HT-29 (cell line): ENCODE results near the gene CYP2J2. TPM values are rescaled to one million over a fixed set of nuclear protein-coding genes. Genes with fewer than 3 reads are reported as not detected.
"Not testable (repeated sequence)": the region's sequence is repeated elsewhere in the genome, so short reads cannot be mapped to it uniquely, and the experiment has no call there.

Experiments used
- DNase-seq: peaks from one replicate; pipeline ENCODE4 v3.0.0-alpha.2; 2015; ENCODE audit warnings: low spot score
- total RNA-seq: library from RNA; depleted of rRNA; stranded (reverse); fragments of >200 nt; shearing (Covaris generic); gene quantifications from 2 replicates; pipeline ENCODE4 v1.2.3, GENCODE V29; 2014

CYP2J2 gene
- total RNA-seq, 1 experiment from 2014 or later = not detected

DNA sequence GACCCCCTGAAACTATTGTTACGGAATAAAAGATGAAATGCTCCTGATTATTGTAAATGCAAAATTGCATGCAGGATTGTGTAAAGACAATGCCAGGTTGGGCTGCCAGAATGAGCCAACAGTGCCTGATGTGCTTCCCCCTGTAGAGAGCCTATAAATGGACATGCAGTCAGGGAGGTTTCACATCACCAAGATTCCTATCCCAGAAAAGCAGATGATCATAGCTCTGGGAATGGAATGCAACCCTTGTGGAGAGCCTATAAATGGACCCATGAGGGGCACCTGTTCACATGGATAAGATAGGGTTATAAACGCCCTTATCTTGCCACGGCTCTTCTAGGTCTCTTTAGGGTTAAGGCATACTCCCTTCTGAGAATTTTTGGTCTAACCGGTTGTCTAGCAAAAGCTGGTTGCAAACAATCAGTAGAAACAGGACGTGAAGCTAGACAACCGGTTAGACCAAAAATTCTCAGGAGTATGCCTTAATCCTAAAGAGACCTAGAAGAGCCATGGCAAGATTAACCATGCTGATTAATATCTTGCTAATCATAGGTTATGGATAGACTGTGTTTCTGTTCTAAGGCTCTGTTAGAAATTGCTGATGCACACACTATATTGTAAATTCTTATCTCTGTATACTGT, 5.2 kb downstream of the CYP2J2 start:
- DNase-seq = not testable (repeated sequence)

DNA sequence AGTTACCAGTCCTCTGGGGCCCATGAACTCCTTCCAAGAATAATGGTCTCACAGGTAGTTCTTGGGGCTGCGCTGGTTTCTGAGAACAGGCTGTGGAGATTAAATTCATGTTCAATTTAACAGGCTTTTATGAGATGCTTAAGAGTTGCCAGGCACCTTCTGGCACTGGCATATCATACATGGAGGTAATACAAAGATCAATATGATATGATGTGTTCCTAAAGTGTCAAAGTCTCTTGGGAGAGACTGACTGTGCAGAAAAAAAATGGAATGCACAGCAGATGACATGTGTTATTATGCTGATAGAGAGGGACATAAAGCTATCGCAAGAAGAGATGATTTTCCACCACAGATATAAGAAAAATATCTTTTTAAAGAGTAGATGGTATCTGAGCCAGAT, 6.8 kb downstream of the CYP2J2 start:
- no peak for DNase-seq

DNA sequence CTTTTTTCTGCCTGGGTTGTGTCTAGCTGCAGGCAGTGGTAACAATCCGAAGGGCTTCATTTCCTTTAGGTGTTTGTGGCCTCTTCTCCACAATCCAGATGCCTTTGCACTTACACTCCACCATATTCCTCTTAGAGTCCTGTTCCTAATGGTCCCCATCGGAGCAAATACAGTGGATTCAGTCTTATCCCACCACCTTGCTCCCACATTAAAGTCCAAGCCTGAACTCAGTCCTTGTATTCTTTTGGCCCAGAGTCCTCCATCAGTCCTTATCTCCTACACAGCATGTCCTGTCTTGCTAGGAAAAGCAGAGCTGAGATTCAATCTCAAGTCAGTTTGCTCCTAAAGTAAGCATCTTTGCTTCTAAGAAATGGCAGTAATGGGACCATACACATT, 8.8 kb downstream of the CYP2J2 start:
- no peak for DNase-seq

DNA sequence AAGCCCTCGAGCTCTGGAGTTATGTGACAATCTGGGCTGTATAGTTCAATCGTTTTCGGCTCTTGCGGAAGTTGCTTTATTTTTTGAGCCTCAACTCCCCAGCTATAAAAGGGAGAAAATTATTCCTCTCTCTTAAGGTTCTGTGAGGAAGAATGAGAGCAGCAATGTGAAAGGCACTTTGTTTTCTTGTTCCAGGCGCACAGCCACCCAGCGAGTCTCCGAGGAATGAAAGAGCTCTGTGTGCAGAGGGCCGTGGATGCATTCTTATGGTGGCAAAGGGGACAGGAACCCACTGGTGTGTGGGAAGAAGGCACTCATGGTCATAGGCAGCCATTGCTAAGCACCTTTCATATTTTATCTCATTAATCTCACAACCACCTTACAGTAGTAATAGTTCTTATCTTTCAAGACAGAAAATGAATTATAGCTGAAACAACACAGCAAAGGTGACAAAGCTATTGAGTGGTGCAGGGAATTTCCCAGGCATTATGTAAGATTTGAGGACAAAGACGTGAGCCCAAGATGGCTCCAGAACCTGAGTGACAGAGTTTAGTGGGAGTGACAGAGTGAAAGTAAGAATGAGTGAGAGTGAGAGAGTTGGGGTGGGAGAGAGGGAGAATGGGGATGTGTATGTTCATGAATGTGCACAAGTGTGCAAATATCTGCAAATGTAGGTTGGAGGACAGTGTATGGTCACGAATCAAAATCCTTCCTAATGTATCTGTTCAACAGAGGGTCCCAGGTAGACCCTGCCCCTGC, 9.4 kb downstream of the CYP2J2 start:
- no peak for DNase-seq

DNA sequence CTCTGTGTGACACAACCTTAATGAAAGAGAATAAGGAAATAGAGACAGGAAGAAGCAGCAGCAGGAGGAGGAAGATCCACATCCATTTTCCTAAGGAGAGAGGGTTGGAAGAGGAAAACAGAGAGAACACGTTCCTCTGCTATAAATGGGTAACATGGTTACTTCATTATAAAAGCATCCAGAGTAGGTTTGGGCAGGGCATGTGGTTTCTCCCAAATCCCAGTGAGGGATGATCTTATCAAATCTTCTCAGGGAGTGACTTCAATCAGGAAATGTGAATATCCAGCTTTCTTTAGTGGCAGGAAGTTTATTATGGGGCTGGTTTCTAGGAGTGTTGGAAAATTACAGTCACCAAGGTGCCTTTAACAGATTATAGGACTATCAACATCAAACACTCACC, 11.1 kb downstream of the CYP2J2 start:
- no peak for DNase-seq

DNA sequence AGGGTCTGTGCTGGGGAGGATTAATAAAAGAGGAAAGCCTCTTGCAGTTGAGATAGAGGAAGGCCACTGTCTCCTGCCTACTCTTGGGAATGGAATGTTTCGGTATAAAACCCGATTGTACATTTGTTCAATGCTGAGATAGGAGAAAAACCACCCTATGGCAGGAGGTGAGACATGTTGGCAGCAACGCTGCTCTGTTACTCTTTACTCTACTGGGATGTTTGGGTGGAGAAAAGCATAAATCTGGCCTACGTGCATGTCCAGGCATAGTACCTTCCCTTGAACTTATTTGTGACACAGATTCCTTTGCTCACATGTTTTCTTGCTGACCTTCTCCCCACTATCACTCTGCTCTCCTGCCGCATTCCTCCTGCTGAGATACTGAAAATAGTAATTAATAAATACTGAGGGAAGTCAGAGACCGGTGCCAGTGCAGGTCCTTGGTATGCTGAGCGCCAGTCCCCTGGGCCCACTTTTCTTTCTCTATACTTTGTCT, 11.7 kb downstream of the CYP2J2 start:
- DNase-seq = not testable (repeated sequence)

DNA sequence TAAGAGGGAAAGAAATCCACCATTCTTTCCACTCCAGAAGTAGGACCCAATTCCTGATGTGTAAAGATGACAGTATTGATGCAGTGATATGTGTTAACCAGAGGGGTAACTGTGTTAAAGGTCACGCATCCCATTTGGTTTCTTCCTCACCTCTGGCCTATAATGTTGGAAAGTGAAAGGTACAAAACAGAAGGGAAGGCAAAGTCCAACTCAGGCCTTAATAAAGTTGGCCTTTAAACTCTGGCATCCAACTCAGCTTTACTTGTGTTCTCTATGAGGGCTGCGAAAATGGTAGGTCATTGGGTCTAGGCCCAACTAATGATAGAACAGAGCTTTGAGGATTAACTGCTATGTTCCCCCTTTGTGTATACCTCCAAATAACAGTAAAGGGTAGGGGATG, 17.9 kb downstream of the CYP2J2 start:
- DNase-seq = no peak

DNA sequence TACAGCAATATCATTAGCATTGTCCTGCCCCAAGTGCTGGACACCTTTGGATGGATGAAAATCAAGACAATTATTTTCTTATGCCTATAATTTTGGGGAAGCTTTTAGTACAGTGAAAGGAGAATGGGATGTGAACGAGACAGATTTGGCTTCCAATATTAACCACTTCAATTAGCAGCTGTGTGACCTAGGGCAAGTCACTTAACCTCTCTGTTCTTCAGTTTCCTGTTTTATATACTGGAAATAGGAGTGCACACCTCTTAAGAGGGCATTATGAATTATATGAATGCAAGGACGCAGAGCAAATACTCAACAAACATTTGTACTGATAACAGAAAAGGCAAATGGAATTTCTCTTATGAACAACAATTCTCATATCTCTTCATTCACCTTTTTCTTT, 18.5 kb downstream of the CYP2J2 start:
- no peak for DNase-seq

DNA sequence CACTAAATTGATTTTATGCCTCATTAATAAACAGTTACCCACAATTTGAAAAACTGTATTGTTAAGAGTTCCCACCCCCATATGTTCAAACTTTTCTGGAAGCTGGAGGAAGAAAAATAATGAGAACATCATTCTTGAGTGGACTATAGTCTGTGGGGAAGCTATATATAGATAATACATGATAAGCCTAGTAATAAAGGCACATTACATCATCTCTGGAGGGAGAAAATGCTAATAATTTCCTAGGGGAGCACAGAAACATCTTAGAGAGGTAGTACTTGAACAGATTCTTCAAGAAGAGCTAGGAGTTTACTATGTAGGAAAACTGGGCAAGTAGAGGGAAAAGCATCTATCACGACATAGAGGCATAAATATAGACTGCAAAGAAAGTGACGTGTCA, 19.6 kb downstream of the CYP2J2 start:
- DNase-seq = no peak

DNA sequence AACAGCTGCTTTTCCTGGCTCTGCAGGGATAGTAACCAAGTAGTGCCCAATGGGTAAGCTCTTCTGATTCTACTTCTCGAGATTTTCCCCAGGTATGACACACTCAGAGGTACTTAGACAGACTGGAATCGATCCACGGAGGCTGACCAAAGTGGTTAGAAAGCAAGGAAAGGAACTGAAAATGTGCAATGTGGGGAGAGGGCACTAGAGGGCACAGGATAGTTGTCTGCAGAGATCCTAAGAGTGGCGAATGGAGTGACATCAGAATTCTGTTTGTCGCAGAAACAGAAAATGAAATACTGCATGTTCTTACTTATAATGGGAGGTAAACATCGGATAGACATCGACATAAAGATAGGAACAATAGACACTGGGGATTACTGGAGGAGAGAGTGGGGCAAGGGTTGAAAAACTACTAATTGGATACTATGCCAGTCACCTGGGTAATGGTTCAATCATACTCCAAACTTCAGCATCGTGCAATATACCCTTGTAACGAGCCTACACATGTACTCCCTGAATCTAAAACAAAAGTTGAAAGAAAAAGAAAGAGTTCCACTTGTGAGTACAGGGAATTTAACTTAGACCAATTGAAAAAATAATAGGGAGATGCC, 23.3 kb downstream of the CYP2J2 start:
- peak; percentile 37 for DNase-seq

DNA sequence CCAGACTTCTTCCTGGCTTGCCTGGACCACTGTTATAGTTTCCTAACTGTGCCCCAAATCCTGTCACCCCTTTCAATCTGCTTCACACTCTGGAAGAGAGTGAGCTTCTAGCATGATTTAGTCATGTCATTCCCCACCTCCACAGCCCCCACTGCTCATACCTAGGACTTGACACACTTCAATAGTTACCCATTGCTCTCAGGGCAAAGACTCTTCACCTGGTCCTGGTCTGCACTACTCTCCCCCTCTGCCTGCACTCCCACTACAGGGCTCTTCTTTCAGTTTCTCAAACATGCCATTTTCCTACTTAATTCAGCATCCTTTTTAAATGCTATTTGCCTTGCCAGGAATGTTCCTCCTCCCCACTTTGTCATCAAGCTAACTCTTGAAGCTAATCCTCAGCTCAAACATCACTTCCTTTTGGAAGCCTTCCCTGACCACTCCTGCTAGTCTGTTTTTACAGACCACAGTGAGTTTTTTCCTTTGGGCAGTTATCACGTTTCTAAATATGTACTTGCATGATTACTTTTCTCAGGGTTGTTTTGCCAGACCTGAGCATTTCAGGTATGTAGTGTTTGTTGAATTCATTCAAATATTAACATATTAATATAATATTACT, 24.7 kb downstream of the CYP2J2 start:
- no peak for DNase-seq

DNA sequence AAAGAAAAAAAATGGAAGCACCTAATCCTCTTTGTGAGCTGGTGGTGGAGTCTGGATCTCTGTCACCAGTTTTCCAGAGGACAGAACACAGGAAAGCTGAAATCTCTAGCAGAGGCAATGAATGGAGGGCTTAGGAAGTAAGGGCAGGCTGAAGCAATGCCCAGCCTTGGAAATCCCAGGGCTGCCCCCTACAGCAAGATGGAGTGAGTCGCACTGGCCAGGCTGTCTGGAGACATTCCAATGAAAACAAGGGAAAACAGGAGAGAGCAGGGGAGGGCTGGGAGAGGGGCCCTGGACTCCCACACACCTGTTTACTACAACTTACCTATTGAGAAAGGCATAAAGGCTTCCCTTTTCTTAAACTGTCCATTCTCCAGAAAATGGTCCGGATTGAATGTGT, 25.9 kb downstream of the CYP2J2 start:
- DNase-seq = no peak

DNA sequence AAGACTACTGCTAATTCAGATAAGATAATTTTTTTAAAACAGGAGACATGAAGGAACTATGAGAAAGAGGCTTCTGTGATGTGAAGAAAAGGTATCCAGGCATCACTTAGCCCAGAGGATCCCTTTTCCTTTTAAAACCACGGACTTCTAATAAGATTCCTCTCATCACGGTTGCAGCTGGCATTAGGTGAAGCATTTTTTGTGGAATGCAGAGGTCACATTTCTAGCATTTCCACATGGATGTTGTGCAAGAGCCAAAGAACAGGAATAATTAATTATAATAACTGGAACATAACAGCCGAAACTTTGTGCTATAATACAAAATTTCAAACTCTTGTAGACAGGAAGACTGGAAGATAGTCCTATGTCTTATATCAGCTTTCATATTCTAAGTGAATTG, 27.6 kb downstream of the CYP2J2 start:
- DNase-seq = no peak

DNA sequence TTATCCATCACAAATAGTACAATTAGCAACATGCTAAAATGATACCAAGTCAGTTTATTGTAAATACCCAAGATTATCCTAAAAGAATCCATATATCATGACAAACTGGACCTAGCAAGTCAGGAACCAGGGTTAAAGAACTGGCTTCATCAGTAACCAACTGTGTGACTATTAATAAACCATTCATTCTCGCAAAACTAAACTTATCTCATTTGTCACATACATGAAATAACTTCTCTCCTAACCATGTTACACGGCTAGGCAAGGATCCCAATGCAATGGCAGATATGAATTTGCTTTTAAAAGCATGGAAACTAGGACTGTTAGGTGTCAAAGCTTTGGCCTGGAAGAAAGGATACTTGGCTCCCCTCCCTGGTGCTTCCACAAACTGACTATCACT, 29.4 kb downstream of the CYP2J2 start:
- DNase-seq = no peak

DNA sequence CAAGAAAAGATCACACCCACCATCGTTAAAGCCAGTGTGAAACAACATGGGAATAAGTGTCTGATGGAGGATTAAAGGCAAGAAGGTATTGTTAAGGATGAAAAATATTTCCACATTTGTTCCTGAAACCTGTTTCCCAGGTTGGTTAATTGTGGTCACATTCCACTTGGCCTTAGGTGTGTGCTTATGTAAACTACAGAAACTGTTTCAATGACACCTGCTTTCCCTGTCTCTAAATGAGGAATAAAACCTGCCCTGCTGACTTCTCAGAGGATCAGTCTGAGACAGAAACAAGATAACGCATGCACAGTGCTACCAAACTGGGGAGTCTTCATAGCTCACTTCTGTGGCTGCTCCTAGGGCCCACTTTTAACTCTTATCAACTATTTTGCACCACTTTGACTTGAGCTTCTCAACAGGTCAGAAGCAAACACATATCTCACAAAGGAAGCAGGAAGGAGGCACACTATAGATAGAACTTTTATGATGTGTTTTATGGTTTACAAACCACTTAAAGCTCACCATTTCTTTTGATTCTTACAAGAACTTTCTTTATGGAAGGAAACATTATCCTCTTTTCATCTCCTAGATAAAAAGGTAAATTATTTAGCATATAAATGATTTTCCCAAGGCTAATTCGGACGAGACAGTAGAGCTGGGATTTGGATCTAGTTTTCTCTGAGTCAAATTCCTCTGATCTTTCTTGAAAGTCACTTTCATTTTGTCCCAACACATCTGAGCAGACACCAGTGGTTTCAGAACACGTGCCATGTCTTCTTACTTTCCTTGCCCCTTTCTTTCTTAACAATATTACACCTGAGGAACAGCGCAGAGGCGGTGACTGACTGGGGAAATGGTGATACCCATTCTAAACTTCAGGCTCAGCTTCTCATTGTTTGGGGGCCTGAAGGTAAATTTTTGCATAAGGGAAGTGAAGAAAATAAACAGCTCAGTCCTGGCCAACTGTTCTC, 33.4 kb downstream of the CYP2J2 start:
- peak; percentile 71 for DNase-seq

DNA sequence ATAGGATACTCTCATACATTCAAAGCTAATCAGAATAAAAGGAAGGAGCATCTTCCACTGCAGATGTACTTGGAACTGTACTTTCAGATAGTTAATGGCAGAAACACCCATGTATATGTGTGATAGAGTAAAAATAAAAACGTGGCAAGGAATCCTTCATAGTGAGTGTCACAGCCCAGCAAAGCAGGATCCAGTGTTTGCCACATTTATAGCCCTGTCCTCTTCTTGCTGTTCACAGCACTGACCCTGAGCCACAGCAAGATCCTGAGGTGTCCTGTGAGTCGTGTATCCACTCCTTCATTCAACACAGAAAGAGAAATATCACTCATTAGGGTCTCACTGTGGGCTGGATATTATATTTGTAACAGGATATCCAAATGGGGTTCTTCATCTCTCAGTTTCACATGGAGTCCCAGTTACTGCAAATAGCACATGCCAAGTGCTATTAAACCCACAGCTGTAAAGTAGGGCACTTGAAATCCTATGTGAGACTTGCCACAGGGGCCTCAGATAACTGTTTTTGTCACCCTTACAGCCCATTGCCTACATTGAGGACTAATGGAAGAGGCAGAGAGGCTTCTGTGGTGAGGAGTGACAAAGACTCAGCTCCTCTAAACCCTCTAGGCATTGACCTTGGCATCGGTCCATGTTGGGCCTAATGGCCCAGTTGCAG, 41.3 kb downstream of the CYP2J2 start:
- no peak for DNase-seq

DNA sequence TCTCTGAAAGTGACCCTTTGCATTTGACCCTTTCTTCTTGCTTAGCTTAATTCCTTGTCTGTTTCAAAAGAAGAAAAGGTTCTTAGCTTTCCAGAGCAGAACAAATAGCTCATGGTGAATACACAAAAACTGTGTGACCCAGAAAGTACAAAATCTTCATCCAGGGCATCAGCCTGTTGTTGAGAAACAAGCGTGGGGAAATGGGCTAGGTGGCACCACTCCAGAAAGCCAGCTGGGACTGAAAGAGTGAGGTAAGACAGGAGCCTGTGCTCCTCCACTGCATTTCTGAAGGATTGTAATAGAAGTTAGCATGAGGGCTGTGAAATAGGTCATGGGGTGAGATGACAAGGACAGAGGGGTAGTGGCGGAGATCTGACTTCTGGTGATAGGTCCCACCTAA, 45.8 kb downstream of the CYP2J2 start:
- no peak for DNase-seq

DNA sequence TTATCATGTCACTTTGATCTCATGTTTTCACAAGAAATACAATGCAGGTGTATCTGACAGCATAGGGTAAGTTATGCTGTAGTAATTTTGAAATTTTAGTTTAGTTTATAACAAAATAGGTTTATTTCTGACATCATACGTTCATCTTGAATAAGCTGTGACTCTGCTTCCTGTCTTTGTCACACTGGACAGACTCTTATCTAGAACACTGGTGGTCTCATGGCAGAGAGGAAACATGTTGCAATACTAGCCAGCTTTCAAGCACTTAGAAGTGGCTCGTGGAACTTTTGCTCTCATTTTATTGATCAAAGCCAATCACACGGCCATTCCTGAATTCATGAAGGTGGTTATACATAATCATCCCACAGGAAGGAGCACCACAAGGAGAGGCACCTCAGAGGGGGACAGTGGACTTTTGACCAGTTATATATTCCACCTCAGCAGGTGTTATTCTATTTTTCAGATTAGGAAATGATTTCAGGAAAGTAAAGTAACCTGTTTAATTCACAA, 46.5 kb downstream of the CYP2J2 start:
- no peak for DNase-seq

DNA sequence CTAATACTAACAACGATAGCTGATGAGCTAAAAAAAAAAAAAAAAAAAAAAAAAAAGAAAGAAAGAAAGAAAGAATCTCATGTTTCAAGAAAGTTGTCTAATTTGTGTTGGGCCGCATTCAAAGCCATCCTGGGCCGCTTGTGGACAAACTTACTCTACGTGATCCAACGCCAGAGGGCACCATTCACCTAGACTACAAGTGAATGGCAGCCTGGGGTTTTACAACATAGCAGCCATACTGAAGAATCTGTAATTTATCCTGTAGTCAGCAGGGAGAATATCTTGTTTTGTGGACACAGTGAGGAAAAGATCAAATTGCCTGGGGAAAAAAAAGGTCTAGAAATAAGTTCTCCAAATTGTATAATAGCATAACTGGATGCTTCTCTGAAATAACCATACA, 47.0 kb downstream of the CYP2J2 start:
- peak; percentile 79 for DNase-seq

DNA sequence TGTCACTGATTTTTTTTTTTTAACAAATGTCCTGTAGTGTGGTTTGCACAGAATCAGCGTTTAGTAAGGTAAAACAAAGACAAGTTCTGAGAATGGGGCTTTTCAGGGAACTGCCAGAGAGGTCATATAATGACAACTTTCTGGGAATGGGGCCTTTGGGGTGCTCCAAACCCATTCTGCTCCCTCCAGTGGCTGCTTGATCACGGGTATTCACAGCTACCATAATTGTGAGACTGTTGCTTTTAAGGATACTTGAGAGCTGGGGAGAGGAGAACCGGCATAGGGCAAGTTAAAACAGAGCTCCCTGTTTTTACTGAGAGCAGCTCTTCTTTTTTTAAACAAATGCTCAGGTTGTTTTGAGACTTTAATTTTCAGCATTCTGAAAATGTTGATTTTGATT, 48.2 kb downstream of the CYP2J2 start:
- DNase-seq = no peak
